Coronary artery (tissue), 2 donors: ENCODE data around the gene CCNL2.

Source experiments
- DNase-seq: peaks from one replicate; pipeline ENCODE4 v3.0.0-alpha.2; 2017; ENCODE audit warnings: low spot score
- H3K27ac ChIP-seq, 2 donors: fragments of 200-600 bp; sonication (generic); one replicate each; pipeline ENCODE4 v1.5.1; 2016 to 2019
- H3K4me3 ChIP-seq: fragments of 200-600 bp; sonication (generic); 2 replicates; pipeline ENCODE4 v1.5.1; 2016; ENCODE audit warnings: mild to moderate bottlenecking, moderate library complexity
- TF ChIP-seq, protein P1 (sequence below): fragments of 200-600 bp; sonication (generic); IDR thresholded peaks from one replicate; pipeline ENCODE4 v1.5.1; 2019; ENCODE audit warnings: antibody characterized with exemption

CCNL2 gene

DNA sequence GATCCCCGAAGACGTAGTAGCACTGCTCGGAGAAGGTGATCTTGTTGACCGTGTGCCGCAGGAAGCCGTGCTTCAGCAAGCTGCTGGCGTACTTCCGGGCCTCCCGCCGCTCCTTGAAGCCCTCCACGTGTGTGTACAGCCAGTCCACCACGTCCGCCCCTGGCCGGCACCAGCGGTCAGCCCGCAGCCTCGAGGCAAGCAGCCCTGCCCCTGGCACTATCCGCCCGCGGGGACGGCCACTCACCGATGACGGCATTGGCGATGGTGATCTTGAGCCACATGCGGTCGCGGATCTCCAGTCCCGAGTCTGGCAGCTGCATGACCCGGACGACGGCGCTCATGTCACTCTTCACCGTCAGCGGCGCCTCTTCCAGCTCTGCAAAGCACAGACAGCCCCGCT, 60.9 kb downstream of the CCNL2 start:
- TF ChIP-seq, protein P1, sequence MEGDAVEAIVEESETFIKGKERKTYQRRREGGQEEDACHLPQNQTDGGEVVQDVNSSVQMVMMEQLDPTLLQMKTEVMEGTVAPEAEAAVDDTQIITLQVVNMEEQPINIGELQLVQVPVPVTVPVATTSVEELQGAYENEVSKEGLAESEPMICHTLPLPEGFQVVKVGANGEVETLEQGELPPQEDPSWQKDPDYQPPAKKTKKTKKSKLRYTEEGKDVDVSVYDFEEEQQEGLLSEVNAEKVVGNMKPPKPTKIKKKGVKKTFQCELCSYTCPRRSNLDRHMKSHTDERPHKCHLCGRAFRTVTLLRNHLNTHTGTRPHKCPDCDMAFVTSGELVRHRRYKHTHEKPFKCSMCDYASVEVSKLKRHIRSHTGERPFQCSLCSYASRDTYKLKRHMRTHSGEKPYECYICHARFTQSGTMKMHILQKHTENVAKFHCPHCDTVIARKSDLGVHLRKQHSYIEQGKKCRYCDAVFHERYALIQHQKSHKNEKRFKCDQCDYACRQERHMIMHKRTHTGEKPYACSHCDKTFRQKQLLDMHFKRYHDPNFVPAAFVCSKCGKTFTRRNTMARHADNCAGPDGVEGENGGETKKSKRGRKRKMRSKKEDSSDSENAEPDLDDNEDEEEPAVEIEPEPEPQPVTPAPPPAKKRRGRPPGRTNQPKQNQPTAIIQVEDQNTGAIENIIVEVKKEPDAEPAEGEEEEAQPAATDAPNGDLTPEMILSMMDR: no peak
- no peak overlapping the region for H3K4me3 ChIP-seq
- no peak overlapping the region for H3K27ac ChIP-seq
- DNase-seq: no peak

GRCh38 chr1:1337793-1338147, 61.4 kb downstream of the CCNL2 start:
- no peak for DNase-seq
- H3K27ac ChIP-seq: no peak overlapping the region

GRCh38 chr1:1336931-1337792, 62.0 kb downstream of the CCNL2 start:
- no peak overlapping the region for H3K27ac ChIP-seq
- H3K4me3 ChIP-seq: no peak overlapping the region
- DNase-seq: no peak
- TF ChIP-seq, protein P1: no peak

More at GRCh38 chr1:1337793-1338147, 61.4 kb downstream of the CCNL2 start:
- no peak overlapping the region for H3K4me3 ChIP-seq
- TF ChIP-seq, protein P1: no peak

DNA sequence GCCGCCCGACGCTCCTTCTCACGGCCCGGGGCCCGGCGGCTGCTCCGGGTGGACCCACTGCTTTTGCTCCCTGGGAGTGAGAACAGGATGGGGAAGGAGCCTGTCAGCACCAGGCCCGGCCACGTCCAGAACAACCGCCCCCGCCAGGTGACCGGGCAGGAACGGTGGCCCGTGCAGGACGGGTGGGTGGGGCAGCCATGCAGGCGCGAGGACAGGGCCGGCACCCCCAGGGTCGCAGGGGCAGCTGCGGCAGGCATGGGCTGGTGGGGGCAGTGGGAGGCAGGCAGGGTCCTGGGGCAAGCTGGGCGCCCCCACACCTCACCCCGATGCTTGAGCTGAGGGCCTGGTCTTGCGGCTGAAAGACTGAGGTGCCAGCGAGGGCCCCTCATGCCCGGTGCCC, 62.7 kb downstream of the CCNL2 start:
- Histone ChIP-seq H3K27ac (no peak overlapping the region), H3K4me3 (no peak overlapping the region)
- TF ChIP-seq, protein P1: no peak
- DNase-seq: no peak

- DNase-seq: no peak
- TF ChIP-seq, protein P1: no peak
- no peak overlapping the region for H3K4me3 ChIP-seq
These were observed 63.3 kb downstream of the CCNL2 start for GRCh38 chr1:1335792-1336248.

More at GRCh38 chr1:1335792-1336248, 63.3 kb downstream of the CCNL2 start:
- no peak overlapping the region for H3K27ac ChIP-seq
